A673 (cell line): ENCODE results near the gene ZNF831.

Experiments used
- EZH2 ChIP-seq: fragments of 200-600 bp; sonication (generic); IDR thresholded peaks from 2 replicates; pipeline ENCODE4 v1.6.1; 2017; ENCODE audit warnings: borderline replicate concordance, low read depth, mild to moderate bottlenecking, mixed read lengths, antibody characterized with exemption, low read length; ENCODE audit not compliant: poor library complexity, severe bottlenecking
- TF ChIP-seq, protein P1 (sequence below): fragments of 300-800, 200-600 bp; sonication (generic); conservative IDR thresholded peaks from 2 replicates; pipeline ENCODE4 v1.5.1; 2017; ENCODE audit warnings: low read depth, mild to moderate bottlenecking, antibody characterized with exemption, low read length, moderate library complexity, mixed read lengths

DNA sequence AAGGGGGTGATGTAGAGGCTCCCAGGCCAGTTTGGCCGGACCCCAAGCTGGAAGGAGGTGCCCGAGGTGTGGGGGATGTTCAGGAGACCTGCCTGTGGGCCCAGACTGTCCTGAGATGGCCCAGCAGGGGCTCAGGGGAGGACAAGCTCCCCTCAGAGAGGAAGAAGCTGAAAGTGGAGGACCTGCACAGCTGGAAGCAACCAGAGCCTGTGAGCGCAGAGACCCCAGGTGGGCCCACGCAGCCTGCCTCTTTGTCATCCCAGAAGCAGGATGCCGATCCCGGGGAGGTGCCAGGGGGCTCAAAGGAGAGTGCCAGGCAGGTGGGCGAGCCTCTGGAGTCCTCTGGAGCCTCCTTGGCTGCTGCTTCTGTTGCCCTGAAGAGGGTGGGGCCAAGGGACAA lies 29.7 kb downstream of the ZNF831 start:
- TF ChIP-seq, protein P1, sequence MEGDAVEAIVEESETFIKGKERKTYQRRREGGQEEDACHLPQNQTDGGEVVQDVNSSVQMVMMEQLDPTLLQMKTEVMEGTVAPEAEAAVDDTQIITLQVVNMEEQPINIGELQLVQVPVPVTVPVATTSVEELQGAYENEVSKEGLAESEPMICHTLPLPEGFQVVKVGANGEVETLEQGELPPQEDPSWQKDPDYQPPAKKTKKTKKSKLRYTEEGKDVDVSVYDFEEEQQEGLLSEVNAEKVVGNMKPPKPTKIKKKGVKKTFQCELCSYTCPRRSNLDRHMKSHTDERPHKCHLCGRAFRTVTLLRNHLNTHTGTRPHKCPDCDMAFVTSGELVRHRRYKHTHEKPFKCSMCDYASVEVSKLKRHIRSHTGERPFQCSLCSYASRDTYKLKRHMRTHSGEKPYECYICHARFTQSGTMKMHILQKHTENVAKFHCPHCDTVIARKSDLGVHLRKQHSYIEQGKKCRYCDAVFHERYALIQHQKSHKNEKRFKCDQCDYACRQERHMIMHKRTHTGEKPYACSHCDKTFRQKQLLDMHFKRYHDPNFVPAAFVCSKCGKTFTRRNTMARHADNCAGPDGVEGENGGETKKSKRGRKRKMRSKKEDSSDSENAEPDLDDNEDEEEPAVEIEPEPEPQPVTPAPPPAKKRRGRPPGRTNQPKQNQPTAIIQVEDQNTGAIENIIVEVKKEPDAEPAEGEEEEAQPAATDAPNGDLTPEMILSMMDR = no peak
- TF ChIP-seq EZH2 = no peak
